ENCODE data around the gene SH2D4B.

SH2D4B gene

DNA sequence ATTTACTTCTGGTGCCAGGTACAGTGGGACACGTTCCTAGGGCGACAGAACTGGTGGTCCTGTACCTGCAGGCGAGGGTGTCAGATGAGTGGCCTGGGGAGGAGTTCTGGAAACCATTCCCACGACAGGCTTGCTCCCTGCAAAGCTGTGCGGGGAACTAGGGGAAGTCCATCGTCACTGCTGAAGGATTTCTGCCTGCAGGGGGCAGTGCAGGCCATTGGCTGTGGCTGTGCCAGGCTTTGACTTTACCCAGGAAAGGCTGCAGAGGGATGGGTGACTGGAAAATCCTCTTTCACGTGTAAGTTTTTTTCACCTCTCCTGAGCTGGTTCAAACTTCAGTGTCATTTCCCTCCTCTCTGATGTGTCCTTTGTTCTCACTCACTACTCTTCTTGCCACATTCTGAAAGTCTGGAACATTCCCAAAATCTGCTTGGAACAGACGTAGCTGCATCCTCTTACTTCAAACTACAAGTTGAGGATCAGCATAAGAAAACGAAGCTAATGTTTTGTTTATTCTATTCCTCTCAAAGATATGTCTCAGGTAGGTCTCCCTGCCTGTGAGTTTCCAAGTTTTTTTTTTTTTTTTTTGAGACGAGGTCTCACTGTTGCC, 126.5 kb downstream of the SH2D4B start:
- DNase-seq (ENCODE audit: low read depth, low spot score), result peak; percentile 8
- no peak overlapping the region for H3K27ac ChIP-seq

GRCh38 chr10:80669485-80669884, 131.8 kb downstream of the SH2D4B start:
- DNase-seq (ENCODE audit: low read depth, low spot score), result no peak
- H3K27ac ChIP-seq, result no peak overlapping the region

- DNase-seq (ENCODE audit: low read depth, low spot score), result no peak
- H3K27ac ChIP-seq, result no peak overlapping the region
Observed at GRCh38 chr10:80670774-80671173, 133.1 kb downstream of the SH2D4B start.

DNA sequence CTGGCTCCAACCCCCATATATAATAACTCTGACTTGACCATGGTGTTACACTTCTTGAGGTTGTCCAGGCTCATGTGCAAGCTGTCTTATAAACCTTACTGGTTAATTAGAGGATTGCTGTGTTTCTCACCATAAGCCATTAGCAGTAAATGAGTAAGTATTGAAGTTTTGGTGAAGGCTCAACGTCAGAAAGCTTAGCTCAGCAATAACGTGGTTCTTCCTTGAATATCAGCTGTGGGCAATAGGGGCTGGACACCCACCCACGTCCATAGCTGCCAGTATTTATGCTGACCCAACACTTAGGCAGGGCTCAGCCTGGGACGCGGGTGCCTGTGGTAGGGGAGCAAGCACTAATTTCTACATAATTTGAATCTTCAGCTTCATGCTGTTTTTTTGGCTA, 134.1 kb downstream of the SH2D4B start:
- no peak for DNase-seq (ENCODE audit: low read depth, low spot score)
- no peak overlapping the region for H3K27ac ChIP-seq

GRCh38 chr10:80672613-80673012, 134.9 kb downstream of the SH2D4B start:
- DNase-seq (ENCODE audit: low read depth, low spot score), result no peak
- H3K27ac ChIP-seq, result no peak overlapping the region

- no peak overlapping the region for H3K27ac ChIP-seq
- DNase-seq (ENCODE audit: low read depth, low spot score), result no peak
Observed at GRCh38 chr10:80674809-80675208, 137.1 kb downstream of the SH2D4B start.

GRCh38 chr10:80681142-80681541, 143.4 kb downstream of the SH2D4B start:
- H3K27ac ChIP-seq, result no peak overlapping the region
- DNase-seq (ENCODE audit: low read depth, low spot score), result no peak

- H3K27ac ChIP-seq, result no peak overlapping the region
- DNase-seq (ENCODE audit: low read depth, low spot score), result no peak
Observed at GRCh38 chr10:80684259-80684658, 146.6 kb downstream of the SH2D4B start.

DNA sequence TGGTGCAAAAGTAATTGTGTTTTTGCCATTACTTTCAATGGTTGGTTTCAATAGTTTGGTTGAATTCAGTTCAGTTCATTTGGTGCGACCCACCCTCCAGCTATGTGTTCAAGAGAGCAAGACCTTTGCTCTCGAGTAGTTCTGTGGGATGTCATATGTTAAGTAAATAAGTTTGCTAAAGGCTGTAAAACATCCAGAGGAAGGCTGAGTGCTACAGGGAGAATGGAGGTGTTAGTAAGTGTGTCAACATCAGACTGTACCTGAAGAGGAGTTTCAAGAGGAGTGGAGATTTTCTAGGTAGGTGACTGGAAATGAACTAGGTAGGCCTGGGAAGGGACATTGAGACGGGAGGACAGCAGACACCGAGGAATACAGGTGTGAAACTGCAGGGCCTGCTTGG, 147.7 kb downstream of the SH2D4B start:
- H3K27ac ChIP-seq, result no peak overlapping the region
- DNase-seq (ENCODE audit: low read depth, low spot score), result no peak

DNA sequence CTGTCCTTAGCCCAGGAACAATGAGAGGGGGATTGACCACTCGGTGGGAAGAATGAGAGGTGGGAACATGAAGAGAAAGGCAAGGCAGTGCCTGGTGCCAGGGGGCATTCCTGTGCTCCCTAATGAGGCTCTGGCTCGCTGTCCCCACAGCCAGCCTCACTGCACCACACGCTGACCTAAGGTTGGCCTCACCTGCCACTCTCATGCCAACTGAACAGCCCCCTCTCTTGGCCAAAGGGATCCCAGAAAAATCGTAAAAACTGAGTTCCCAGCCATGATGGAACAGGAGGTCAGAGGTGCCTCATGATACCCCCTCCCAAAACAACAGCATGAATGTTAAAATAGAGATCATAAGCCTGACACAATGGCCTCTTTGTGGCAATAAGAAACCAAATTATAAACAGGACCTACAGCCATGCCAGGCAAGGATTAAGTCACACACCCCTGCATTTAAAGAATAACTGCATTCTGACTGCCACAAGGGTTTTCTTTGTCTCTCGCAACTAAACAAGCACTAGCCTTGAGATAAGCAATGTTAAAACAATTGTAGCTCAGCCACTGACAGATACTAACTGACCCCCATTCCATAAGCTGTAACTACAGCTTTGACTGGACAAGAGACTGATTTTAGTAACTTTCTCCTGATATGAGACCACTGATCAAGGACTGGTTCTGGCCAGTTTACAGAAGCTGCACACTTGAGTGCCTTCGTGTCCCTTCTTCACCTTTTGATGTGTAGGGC, 149.2 kb downstream of the SH2D4B start:
- H3K27ac ChIP-seq, result no peak overlapping the region
- no peak for DNase-seq (ENCODE audit: low read depth, low spot score)

- H3K27ac ChIP-seq, result no peak overlapping the region
- no peak for DNase-seq (ENCODE audit: low read depth, low spot score)
Observed at GRCh38 chr10:80687476-80687789, 149.7 kb downstream of the SH2D4B start.

DNA sequence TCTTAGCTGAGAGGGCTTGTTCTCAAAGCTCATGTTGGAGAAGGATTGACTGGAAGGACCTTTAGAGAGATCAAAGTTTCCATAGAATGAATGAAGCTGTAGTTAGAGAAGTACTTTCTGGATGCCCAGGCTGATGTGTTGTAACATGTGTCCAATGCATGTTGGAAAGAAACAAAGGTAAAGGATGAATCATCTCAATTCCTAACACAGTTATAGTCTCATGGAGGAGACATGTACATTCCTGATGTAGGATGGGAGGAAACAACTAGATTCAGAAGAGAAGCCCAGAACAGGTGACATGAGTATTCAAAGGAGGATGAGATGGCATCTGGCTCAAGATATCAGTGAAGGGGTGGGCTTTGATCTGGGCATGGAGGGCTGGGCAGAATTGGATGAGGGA, 152.7 kb downstream of the SH2D4B start:
- no peak overlapping the region for H3K27ac ChIP-seq
- no peak for DNase-seq (ENCODE audit: low read depth, low spot score)

- no peak for DNase-seq (ENCODE audit: low read depth, low spot score)
Observed at GRCh38 chr10:80691441-80691840, 153.7 kb downstream of the SH2D4B start.

DNA sequence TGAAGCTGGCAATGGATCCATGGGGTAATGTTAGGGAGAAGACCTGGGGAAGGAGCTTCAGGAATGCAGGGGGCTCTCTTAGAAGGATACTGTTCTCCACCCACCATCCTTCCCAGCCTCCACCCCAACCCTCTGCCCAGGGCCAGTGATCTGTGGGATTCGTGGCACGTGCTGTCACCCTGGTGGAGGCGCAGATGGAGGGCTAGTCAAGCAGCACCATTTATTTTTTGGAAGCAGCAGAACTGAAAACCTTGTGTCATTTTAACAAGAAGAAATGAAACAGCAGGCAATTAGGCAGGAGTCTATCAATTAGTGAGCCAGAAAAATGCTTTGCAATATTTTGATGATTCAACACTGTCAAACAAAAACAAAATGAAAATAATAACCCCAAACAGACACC, 155.9 kb downstream of the SH2D4B start:
- no peak for DNase-seq (ENCODE audit: low read depth, low spot score)
- H3K27ac ChIP-seq, result no peak overlapping the region

More at GRCh38 chr10:80691441-80691840, 153.7 kb downstream of the SH2D4B start:
- no peak overlapping the region for H3K27ac ChIP-seq

- DNase-seq (ENCODE audit: low read depth, low spot score), result no peak
- no peak overlapping the region for H3K27ac ChIP-seq
Observed at GRCh38 chr10:80694930-80695329, 157.2 kb downstream of the SH2D4B start.
